Heart left ventricle (tissue), 16 donors: ENCODE measurements around the gene ATP1A4. TPM values are rescaled to one million over a fixed set of nuclear protein-coding genes. Genes with fewer than 3 reads are reported as not detected.
A peak's percentile ranks its signal among the peaks of the same experiment; 100 is the strongest.

Experiments used
- ATAC-seq, 4 donors: fragments of 200-7000 bp; cut with Tn5 transposase; one replicate each; pipeline ENCODE4 v1.9.1; 2020 to 2022; ENCODE audit warnings: moderate library complexity in 4 of 4, mild to moderate bottlenecking in 3 of 4, moderate number of reproducible peaks in 1 of 4
- DNase-seq, 5 donors: peaks; one replicate each; pipeline ENCODE4 v3.0.0-alpha.2; 2020
- H3K27ac ChIP-seq, 12 donors: fragments of 200-600 bp; sonication (generic) in 4 of 12; one replicate each; pipeline versions ENCODE4 v1.5.0 to v1.8.0; 2016 to 2022; ENCODE audit warnings: mild to moderate bottlenecking in 2 of 12
- H3K27me3 ChIP-seq, 9 donors: fragments of 200-600 bp; sonication (generic) in 2 of 9; one replicate each; pipeline versions ENCODE4 v1.5.1 to v1.8.0; 2016 to 2022; ENCODE audit warnings: mild to moderate bottlenecking in 3 of 9
- H3K36me3 ChIP-seq, 9 donors: fragments of 200-600 bp; sonication (generic) in 2 of 9; one replicate each; pipeline versions ENCODE4 v1.5.0 to v1.8.0; 2018 to 2022; ENCODE audit warnings: mild to moderate bottlenecking in 2 of 9
- H3K4me1 ChIP-seq, 12 donors: fragments of 200-600 bp; sonication (generic) in 4 of 12; one replicate each; pipeline versions ENCODE4 v1.5.0 to v1.8.0; 2016 to 2022; ENCODE audit warnings: mild to moderate bottlenecking in 3 of 12
- H3K4me3 ChIP-seq, 12 donors: fragments of 200-600 bp; sonication (generic) in 4 of 12; one replicate each; pipeline versions ENCODE4 v1.5.0 to v1.8.0; 2017 to 2022; ENCODE audit warnings: mild to moderate bottlenecking in 9 of 12, moderate library complexity in 4 of 12
- H3K9me3 ChIP-seq, 12 donors: fragments of 200-600 bp; sonication (generic) in 4 of 12; one replicate each; pipeline versions ENCODE4 v1.5.0 to v1.8.0; 2016 to 2022; ENCODE audit warnings: mild to moderate bottlenecking in 1 of 12
- CTCF ChIP-seq, 12 donors: fragments of 200-600 bp; sonication (generic) in 4 of 12; IDR thresholded peaks; one replicate each; pipeline versions ENCODE4 v1.5.0 to v1.8.0; 2018 to 2022; ENCODE audit warnings: antibody characterized with exemption in 12 of 12, mild to moderate bottlenecking in 5 of 12
- POLR2A ChIP-seq, 2 donors: fragments of 450-650 bp; IDR thresholded peaks; one replicate each; pipeline ENCODE4 v1.6.1; 2017; ENCODE audit warnings: antibody characterized with exemption in 2 of 2, mild to moderate bottlenecking in 2 of 2, moderate library complexity in 2 of 2
- WGBS, 4 donors: extraction: QIAGEN DNeasy Blood & Tissue Kit in 2 of 4; methylation state at CpG; one replicate each; pipeline versions ENCODE4 v1.1.5 to v1.1.7; 2013 to 2018; 5-methylcytosine and 5-hydroxymethylcytosine counted together
- intact Hi-C, 10 donors: fragments of 100-400 bp; cut with DNase I; formaldehyde crosslinking; loops; one replicate each; pipeline versions ENCODE4 v1.11.1 to v1.14.2; 2022
- polyA plus RNA-seq, 2 donors: library from polyadenylated mRNA; stranded (reverse); fragments of 200-250 nt; gene quantifications; one replicate each; pipeline ENCODE4 v1.2.3, GENCODE V29; 2013
- total RNA-seq, 9 donors: library from RNA; depleted of rRNA in 2 of 9; stranded (reverse); fragments of >200 nt in 2 of 9; fragmentation: NEBNext Ultra II Directional in 3 of 9; extraction: Animal tissue kit (Norgen Biotek cat#: 25700) in 3 of 9; gene quantifications; one replicate each; pipeline versions ENCODE4 v1.1.0 to v1.2.4, GENCODE V29; 2016 to 2023
- donor health status: ischemic (EF 13 %, LVEDD 7.1; RV severe dilation, severe dysfunction).
- donor health status: healthy with polysubstance abuse.
- donor health status: DM: no; HTN: yes; CAD: no.
- donor health status: DM: no; HTN: no; CAD: no.
- donor health status: ischemic (EF 25% LVEDD 6.9; RV normal size, moderate dysfunction).
- donor health status: ischemic (EF 25% LVEDD 5.7; RV mildly dilated, moderate dysfunction).
- donor health status: healthy.
- donor health status: DM: yes; HTN: yes; CAD: no.
- donor health status: ischemic (EF 35%, LVEDD 5.7; RV mildly dilated, moderate dysfunction).
- donor health status: nonischemic (EF 11% LVEDD 7.7; RV severe dilation, severe dysfunction).
- donor health status: DM: yes; HTN: yes; CAD: no.
- donor health status: PGD.
- donor health status: ischemic (EF 29% LVEDD 5.4; RV normal size, mild dysfunction).
- donor health status: nonischemic (EF 23%, LVEDD 6.1; RV moderate dilation, normal function).

The ATP1A4 gene
- total and polyA plus RNA-seq, 11 donors, result 0.09 to 1.3 (median 0.25) TPM; not detected in 6

DNA sequence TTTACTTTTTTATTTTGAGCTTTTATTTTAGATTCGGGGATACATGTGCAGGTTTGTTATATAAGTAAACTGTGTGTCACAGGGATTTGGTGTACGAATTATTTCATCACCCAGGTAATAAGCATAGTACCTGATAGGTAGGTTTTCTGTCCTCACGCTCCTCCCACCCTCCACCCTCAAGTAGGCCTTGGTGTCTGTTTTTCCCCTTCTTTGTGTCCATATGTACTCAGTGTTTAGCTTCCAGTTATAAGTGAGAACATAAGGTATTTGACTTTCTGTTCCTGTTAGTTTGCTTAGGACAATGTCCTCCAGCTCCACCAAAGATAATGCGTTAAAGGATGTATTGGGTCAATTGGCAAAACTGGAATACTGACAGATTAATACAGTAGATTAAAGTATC, 5.8 kb downstream of the ATP1A4 start:
- peaks cover 0 to 7% (median 0%) of the 10 kb centered on the region in 12 donors for H3K4me1 ChIP-seq
- DNase-seq (no peak), ATAC-seq (no peak)
- H3K27me3 ChIP-seq, result no peaks in the 10 kb centered on the region
- no peaks in the 10 kb centered on the region for H3K9me3 ChIP-seq
- no peak overlapping the region for H3K27ac ChIP-seq
- intact Hi-C loops, result no loop called here
- TF ChIP-seq CTCF (IDR thresholded peaks at IDR 0.05) (no peak), POLR2A (IDR thresholded peaks at IDR 0.05) (no peak)
- no peak overlapping the region for H3K4me3 ChIP-seq
- H3K36me3 ChIP-seq, result no peaks in the 10 kb centered on the region
- 79 to 94% (median 80%) methylated on average over 4 of the region's 4 CpGs for WGBS, 4 donors

GRCh38 chr1:160158031-160158430, 6.6 kb downstream of the ATP1A4 start:
- 69 to 91% (median 76%) methylated on average over 3 of the region's 3 CpGs for WGBS, 4 donors
- no peak overlapping the region for H3K4me3 ChIP-seq
- no peak for TF ChIP-seq CTCF (IDR thresholded peaks at IDR 0.05)
- no peak for TF ChIP-seq POLR2A (IDR thresholded peaks at IDR 0.05)
- no peaks in the 10 kb centered on the region for H3K9me3 ChIP-seq
- no peak for ATAC-seq
- no peaks in the 10 kb centered on the region for H3K36me3 ChIP-seq
- intact Hi-C loops, result no loop called here
- H3K4me1 ChIP-seq, result peaks cover 0 to 7% (median 0%) of the 10 kb centered on the region in 12 donors
- DNase-seq, result no peak
- no peak overlapping the region for H3K27ac ChIP-seq
- H3K27me3 ChIP-seq, result no peaks in the 10 kb centered on the region

- H3K36me3 ChIP-seq, result no peaks in the 10 kb centered on the region
- DNase-seq, result no peak
- 86 to 90% (median 88%) methylated on average over 4 of the region's 4 CpGs for WGBS, 4 donors
- TF ChIP-seq POLR2A (IDR thresholded peaks at IDR 0.05) (no peak), CTCF (IDR thresholded peaks at IDR 0.05) (no peak)
- no peak for ATAC-seq
- H3K27me3 ChIP-seq, result no peaks in the 10 kb centered on the region
- intact Hi-C loops, result no loop called here
- no peak overlapping the region for H3K4me3 ChIP-seq
- H3K27ac ChIP-seq, result no peak overlapping the region
- peaks cover 0 to 7% (median 0%) of the 10 kb centered on the region in 12 donors for H3K4me1 ChIP-seq
- no peaks in the 10 kb centered on the region for H3K9me3 ChIP-seq
Observed at GRCh38 chr1:160158534-160158933, 7.1 kb downstream of the ATP1A4 start.

GRCh38 chr1:160159846-160160245, 8.4 kb downstream of the ATP1A4 start:
- TF ChIP-seq POLR2A (IDR thresholded peaks at IDR 0.05) (no peak), CTCF (IDR thresholded peaks at IDR 0.05) (no peak)
- peak in 2 of 4 donors; percentile 15 to 50 for ATAC-seq
- DNase-seq, result no peak
- no peaks in the 10 kb centered on the region for H3K9me3 ChIP-seq
- intact Hi-C loops, result no loop called here
- no peak overlapping the region for H3K4me3 ChIP-seq
- H3K27me3 ChIP-seq, result no peaks in the 10 kb centered on the region
- H3K27ac ChIP-seq, result peak overlapping the region in 2 of 12 donors; percentile 9 to 35
- peaks cover 0 to 7% (median 0%) of the 10 kb centered on the region in 12 donors for H3K4me1 ChIP-seq
- no peaks in the 10 kb centered on the region for H3K36me3 ChIP-seq
